Cortex of kidney (tissue), 1 donor: ENCODE measurements around the gene TP53BP1.
"Not testable (repeated sequence)": the region's sequence is repeated elsewhere in the genome, so short reads cannot be mapped to it uniquely, and the experiment has no call there.

ENCODE experiments used
- DNase-seq: peaks from one replicate; lab custom pipeline; 2025; lab: John Stamatoyannopoulos, UW

Gene TP53BP1, protein sequence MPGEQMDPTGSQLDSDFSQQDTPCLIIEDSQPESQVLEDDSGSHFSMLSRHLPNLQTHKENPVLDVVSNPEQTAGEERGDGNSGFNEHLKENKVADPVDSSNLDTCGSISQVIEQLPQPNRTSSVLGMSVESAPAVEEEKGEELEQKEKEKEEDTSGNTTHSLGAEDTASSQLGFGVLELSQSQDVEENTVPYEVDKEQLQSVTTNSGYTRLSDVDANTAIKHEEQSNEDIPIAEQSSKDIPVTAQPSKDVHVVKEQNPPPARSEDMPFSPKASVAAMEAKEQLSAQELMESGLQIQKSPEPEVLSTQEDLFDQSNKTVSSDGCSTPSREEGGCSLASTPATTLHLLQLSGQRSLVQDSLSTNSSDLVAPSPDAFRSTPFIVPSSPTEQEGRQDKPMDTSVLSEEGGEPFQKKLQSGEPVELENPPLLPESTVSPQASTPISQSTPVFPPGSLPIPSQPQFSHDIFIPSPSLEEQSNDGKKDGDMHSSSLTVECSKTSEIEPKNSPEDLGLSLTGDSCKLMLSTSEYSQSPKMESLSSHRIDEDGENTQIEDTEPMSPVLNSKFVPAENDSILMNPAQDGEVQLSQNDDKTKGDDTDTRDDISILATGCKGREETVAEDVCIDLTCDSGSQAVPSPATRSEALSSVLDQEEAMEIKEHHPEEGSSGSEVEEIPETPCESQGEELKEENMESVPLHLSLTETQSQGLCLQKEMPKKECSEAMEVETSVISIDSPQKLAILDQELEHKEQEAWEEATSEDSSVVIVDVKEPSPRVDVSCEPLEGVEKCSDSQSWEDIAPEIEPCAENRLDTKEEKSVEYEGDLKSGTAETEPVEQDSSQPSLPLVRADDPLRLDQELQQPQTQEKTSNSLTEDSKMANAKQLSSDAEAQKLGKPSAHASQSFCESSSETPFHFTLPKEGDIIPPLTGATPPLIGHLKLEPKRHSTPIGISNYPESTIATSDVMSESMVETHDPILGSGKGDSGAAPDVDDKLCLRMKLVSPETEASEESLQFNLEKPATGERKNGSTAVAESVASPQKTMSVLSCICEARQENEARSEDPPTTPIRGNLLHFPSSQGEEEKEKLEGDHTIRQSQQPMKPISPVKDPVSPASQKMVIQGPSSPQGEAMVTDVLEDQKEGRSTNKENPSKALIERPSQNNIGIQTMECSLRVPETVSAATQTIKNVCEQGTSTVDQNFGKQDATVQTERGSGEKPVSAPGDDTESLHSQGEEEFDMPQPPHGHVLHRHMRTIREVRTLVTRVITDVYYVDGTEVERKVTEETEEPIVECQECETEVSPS (N-terminal part only)

DNA sequence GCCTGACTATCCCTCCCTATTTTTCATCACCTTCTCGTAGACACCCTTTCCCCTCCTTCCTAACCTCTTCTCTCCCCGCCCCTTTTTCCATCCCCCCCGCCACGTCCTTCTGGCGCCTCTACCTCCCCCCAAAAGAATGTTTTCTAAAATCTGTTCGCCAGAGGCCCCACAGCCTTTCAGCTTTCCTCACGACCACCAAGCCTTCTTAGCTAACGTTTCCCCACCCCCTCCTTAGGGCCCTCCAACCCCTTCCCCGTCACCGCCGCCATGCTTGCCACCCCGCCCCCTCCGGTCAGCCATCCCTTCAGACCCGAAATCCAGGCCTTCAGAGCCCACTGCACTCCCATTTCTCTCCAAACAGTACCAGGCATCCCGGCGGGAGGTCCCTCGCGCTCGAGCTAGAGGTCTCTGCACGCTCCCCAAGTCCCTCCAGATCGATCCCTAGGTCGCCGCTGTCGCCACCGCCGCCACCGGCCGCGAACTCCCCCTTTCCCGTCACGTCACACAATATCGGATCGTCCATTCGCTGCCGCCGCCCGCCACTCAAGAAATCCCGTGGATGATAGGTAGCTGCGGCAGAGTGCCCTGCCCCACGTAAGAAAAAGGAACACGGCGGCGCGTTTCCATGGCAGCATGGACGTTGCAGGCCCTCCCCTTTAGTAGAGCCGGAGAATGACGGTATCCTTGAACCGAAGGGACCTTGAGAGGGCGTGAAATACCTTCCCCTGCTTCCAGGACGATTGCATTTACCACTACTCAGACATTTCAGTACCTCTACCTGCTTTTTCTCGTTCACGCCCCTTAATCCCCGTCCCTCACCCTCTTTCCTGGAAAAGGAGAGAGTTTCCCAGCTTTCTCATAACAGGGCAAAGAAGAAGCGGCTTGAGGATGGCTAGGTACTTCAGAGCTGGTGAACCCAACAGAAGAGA lies at the start of gene TP53BP1:
Gene TP53BP1 (minus strand): TSS at position 484 of the 929 bp plus-strand sequence. CDS start 113 bp downstream, at position 371.
- DNase-seq: peak; percentile 36

DNA sequence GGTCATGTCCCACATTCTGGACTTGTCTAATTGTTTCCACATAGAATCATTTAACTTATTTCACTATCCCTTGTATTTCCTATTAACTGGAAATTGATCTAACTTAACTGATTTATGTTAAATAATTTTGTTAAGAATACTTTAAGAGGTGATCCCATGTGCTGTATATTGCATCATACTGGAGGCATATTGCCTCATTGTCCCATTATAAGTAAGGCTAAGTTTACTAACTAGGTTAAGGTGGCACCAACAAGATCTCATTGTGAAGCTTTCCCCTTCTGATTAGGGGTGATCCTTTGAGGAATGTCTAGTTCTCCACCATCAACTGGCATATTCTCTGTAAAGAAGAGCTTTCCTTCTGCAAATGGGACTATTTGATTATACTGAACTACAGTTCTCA lies 48.8 kb upstream of the TP53BP1 start:
- no peak for DNase-seq

DNA sequence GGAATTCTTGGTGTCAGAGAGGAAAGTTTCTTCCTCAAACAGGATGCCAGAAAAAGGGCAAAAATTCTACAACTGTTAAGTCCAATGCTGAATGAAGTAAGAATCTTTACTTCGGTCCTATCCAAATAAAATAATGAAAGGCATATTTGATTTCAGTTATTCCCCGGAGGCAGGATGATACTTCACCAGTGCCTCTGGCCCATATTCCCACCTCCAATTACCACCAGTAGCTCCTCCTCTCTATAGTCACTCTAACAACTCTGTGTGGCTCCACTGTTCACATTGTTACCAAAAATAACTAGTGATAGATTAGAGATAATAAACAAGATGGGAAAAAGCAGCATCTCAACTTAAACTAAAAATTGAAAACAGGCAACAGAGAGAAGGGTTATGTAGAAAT lies 45.1 kb upstream of the TP53BP1 start:
- DNase-seq: no peak

DNA sequence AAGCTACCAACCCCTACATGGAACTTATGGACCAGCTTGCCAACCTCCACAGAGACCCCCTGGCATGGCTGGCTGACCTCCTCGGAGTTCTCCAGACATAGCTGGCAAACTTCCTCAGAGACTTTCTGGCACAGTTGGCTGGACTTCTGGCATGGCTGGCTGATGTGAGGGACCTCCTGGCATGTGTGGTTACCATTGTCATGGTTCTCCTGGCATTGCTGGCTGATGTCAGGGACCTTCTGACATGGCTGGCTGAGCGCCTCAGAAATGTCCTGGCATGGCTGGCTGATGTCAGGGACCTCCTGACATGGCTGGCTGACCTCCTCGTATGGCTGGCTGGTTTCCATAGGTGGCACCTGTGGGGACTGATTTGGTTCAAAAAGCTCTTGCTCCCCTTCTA lies 41.9 kb upstream of the TP53BP1 start:
- DNase-seq: no peak

DNA sequence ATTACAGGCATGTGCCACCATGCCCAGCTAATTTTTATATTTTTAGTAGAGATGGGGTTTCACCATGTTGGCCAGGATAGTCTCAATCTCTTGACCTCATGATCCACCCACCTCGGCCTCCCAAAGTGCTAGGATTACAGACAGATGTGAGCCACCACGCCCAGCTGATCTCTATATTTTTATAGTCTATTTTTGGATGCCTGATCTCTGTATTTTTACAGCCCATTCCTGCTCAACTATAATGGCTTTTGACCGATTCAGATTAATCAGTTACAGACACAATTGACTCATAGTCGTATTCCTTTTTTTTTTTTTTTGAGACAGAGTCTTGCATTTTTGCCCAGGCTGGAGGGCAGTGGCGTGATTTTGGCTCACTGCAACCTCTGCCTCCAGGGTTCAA lies 39.9 kb upstream of the TP53BP1 start:
- not testable (repeated sequence) for DNase-seq

DNA sequence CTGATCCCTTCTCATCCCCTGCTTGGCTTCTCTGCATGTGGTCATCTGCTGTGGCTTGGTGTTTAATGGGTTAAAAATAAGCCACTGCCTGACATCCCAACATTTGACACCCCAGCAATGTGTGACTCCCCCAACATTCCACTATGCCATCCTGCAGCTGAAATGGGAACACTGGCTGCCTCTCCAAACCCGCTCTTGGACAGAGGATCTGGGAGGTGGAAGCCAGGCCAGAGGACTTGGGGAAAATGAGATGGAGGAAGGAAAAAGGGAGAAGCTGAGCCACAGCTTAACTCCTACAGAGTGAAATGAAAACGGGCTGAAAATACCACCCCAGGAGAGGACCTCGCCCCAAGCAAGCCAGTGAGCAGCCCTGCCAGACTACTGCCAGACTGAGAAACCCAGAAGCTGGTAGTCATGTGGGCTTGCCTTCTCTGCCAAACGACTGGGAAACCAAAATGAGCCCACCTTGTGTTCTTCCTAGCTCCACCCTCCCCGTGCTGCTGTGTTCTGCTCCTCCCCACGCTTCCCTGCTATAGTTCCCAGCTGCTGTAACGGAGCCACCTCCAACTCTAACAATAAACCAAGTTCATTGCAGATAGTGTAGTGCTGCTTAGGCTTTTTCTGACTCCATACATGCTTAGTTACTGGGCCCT lies 38.2 kb upstream of the TP53BP1 start:
- DNase-seq: no peak

DNA sequence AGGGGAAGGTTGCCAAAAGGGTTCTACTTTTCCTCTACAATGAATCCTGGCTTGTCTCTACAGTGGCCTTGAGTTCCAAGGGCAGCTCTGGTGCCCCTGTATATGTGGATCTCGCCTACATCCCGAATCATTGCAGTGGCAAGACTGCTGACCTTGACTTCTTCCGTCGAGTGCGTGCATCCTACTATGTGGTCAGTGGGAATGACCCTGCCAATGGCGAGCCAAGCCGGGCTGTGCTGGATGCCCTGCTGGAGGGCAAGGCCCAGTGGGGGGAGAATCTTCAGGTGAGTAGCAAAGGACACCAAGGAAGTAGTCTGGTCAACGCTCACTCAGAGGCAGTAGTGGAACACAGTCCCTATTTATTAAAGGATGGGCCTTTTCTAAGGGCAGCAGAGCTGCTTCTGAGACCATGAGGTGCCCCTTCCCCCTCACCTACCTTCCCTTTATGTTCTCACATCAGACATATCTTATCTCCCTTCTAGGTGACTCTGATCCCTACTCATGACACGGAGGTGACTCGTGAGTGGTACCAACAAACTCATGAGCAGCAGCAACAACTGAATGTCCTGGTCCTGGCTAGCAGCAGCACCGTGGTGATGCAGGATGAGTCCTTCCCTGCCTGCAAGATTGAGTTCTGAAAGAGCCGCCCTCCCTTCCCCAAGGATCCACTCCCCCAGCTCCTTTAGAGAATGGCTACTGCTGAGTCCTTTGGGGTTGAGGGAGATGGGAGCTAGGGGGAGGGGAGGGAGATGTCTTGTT lies 36.8 kb upstream of the TP53BP1 start:
- no peak for DNase-seq

DNA sequence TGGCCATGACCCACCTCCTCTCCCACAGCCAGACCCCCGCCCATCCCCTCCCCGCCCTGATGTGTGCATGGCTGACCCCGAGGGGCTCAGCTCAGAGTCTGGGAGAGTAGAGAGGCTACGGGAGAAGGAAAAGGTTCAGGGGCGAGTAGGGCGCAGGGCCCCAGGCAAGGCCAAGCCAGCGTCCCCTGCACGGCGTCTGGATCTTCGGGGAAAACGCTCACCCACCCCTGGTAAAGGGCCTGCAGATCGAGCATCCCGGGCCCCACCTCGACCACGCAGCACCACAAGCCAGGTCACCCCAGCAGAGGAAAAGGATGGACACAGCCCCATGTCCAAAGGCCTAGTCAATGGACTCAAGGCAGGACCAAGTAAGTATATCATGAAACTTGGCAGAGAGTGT lies 36.2 kb upstream of the TP53BP1 start:
- DNase-seq: no peak

DNA sequence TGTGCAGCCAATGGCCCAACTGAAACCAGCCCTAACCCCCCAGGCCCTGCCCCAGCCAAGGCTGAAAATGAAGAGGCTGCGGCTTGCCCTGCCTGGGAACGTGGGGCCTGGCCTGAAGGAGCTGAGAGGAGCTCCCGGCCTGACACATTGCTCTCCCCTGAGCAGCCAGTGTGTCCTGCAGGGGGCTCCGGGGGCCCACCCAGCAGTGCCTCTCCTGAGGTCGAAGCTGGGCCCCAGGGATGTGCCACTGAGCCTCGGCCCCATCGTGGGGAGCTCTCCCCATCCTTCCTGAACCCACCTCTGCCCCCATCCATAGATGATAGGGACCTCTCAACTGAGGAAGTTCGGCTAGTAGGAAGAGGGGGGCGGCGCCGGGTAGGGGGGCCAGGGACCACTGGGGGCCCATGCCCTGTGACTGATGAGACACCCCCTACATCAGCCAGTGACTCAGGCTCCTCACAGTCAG lies 35.6 kb upstream of the TP53BP1 start:
- DNase-seq: no peak

DNA sequence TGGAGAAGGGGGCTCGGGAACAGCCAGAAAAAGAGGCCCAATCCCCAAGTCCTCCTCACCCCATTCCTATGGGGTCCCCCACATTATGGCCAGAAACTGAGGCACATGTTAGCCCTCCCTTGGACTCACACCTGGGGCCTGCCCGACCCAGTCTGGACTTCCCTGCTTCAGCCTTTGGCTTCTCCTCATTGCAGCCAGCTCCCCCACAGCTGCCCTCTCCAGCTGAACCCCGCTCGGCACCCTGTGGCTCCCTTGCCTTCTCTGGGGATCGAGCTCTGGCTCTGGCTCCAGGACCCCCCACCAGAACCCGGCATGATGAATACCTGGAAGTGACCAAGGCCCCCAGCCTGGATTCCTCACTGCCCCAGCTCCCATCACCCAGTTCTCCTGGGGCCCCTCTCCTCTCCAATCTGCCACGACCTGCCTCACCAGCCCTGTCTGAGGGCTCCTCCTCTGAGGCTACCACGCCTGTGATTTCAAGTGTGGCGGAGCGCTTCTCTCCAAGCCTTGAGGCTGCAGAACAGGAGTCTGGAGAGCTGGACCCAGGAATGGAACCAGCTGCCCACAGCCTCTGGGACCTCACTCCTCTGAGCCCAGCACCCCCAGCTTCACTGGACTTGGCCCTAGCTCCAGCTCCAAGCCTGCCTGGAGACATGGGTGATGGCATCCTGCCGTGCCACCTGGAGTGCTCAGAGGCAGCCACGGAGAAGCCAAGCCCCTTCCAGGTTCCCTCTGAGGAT lies 35.0 kb upstream of the TP53BP1 start:
- DNase-seq: no peak

DNA sequence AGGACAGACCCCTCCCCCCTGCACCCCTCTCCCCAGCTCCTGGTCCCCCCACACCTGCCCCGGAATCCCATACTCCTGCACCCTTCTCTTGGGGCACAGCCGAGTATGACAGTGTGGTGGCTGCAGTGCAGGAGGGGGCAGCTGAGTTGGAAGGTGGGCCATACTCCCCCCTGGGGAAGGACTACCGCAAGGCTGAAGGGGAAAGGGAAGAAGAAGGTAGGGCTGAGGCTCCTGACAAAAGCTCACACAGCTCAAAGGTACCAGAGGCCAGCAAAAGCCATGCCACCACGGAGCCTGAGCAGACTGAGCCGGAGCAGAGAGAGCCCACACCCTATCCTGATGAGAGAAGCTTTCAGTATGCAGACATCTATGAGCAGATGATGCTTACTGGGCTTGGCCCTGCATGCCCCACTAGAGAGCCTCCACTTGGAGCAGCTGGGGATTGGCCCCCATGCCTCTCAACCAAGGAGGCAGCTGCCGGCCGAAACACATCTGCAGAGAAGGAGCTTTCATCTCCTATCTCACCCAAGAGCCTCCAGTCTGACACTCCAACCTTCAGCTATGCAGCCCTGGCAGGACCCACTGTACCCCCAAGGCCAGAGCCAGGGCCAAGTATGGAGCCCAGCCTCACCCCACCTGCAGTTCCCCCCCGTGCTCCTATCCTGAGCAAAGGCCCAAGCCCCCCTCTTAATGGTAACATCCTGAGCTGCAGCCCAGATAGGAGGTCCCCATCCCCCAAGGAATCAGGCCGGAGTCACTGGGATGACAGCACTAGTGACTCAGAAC lies 34.3 kb upstream of the TP53BP1 start:
- DNase-seq: no peak

DNA sequence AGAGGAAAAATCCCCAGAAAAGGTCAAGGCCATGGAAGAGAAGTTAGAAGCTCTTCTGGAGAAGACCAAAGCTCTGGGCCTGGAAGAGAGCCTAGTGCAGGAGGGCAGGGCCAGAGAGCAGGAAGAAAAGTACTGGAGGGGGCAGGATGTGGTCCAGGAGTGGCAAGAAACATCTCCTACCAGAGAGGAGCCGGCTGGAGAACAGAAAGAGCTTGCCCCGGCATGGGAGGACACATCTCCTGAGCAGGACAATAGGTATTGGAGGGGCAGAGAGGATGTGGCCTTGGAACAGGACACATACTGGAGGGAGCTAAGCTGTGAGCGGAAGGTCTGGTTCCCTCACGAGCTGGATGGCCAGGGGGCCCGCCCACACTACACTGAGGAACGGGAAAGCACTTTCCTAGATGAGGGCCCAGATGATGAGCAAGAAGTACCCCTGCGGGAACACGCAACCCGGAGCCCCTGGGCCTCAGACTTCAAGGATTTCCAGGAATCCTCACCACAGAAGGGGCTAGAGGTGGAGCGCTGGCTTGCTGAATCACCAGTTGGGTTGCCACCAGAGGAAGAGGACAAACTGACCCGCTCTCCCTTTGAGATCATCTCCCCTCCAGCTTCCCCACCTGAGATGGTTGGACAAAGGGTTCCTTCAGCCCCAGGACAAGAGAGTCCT lies 33.4 kb upstream of the TP53BP1 start:
- no peak for DNase-seq

DNA sequence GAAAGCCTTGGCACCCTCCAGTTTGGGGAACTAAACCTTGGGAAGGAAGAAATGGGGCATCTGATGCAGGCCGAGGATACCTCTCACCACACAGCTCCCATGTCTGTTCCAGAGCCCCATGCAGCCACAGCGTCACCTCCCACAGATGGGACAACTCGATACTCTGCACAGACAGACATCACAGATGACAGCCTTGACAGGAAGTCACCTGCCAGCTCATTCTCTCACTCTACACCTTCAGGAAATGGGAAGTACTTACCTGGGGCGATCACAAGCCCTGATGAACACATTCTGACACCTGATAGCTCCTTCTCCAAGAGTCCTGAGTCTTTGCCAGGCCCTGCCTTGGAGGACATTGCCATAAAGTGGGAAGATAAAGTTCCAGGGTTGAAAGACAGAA lies 32.2 kb upstream of the TP53BP1 start:
- no peak for DNase-seq

DNA sequence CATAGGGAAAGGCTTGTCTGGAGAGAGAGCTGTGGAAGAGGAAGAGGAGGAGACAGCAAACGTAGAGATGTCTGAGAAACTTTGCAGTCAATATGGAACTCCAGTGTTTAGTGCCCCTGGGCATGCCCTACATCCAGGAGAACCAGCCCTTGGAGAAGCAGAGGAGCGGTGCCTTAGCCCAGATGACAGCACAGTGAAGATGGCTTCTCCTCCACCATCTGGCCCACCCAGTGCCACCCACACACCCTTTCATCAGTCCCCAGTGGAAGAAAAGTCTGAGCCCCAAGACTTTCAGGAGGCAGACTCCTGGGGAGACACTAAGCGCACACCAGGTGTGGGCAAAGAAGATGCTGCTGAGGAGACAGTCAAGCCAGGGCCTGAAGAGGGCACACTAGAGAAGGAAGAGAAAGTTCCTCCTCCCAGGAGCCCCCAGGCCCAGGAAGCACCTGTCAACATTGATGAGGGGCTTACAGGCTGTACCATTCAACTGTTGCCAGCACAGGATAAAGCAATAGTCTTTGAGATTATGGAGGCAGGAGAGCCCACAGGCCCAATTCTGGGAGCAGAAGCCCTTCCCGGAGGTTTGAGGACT lies 31.4 kb upstream of the TP53BP1 start:
- DNase-seq: no peak

DNA sequence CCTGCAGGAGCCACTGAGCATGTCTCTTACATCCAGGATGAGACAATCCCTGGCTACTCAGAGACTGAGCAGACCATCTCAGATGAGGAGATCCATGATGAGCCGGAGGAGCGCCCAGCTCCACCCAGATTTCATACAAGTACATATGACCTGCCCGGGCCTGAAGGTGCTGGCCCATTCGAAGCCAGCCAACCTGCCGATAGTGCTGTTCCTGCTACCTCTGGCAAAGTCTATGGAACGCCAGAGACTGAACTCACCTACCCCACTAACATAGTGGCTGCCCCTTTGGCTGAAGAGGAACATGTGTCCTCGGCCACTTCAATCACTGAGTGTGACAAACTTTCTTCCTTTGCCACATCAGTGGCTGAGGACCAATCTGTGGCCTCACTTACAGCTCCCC lies 30.7 kb upstream of the TP53BP1 start:
- DNase-seq: no peak

DNA sequence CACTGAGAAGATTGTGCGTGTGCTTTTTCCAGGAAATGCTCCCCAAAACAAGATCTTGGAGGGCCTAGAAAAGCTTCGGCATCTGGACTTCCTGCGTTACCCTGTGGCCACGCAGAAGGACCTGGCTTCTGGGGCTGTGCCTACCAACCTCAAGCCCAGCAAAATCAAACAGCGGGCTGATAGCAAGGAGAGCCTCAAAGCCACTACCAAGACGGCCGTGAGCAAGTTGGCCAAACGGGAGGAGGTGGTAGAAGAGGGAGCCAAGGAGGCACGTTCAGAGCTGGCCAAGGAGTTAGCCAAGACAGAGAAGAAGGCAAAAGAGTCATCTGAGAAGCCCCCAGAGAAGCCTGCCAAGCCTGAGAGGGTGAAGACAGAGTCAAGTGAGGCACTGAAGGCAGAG lies 29.3 kb upstream of the TP53BP1 start:
- no peak for DNase-seq

DNA sequence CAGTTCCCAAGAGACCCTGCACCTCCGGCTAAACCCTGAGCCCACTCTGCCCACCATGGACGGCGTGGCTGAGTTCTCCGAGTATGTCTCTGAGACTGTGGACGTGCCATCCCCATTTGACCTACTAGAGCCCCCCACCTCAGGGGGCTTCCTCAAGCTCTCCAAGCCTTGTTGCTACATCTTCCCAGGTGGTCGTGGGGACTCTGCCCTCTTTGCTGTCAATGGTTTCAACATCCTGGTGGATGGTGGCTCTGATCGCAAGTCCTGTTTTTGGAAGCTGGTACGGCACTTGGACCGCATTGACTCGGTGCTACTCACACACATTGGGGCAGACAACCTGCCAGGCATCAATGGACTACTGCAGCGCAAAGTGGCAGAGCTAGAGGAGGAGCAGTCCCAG lies 28.5 kb upstream of the TP53BP1 start:
- DNase-seq: no peak
